ENCODE data around the gene FOXO4.

Gene FOXO4

GRCh38 chrX:71100581-71101505 lies 5.2 kb downstream of the FOXO4 start:
- Histone ChIP-seq H3K4me1 (ENCODE audit: insufficient read depth, low read length) (peaks cover 25% of the 10 kb centered on the region), H3K9me3 (ENCODE audit: insufficient read depth, low read depth, low read length) (no peaks in the 10 kb centered on the region), H3K27me3 (ENCODE audit: insufficient read depth, low read length) (peaks cover 45% of the 10 kb centered on the region), H3K4me3 (ENCODE audit: low read length) (peak overlapping the region; percentile 46), H3K27ac (ENCODE audit: low read depth, low read length) (no peak overlapping the region), H3K9ac (ENCODE audit: low read depth, low read length) (no peak overlapping the region), H3K36me3 (ENCODE audit: insufficient read depth, low read length) (no peaks in the 10 kb centered on the region)
- 55% methylated on average over 31 of the region's 31 CpGs for WGBS

GRCh38 chrX:71102292-71102691 lies 6.6 kb downstream of the FOXO4 start:
- H3K4me3 ChIP-seq (ENCODE audit: low read length), result no peak overlapping the region
- no peak overlapping the region for H3K27ac ChIP-seq (ENCODE audit: low read depth, low read length)
- no peaks in the 10 kb centered on the region for H3K9me3 ChIP-seq (ENCODE audit: insufficient read depth, low read depth, low read length)
- H3K27me3 ChIP-seq (ENCODE audit: insufficient read depth, low read length), result peaks cover 33% of the 10 kb centered on the region
- WGBS, result 71% methylated on average over 1 of the region's 3 CpGs
- H3K36me3 ChIP-seq (ENCODE audit: insufficient read depth, low read length), result no peaks in the 10 kb centered on the region
- H3K4me1 ChIP-seq (ENCODE audit: insufficient read depth, low read length), result peaks cover 25% of the 10 kb centered on the region
- H3K9ac ChIP-seq (ENCODE audit: low read depth, low read length), result no peak overlapping the region

DNA sequence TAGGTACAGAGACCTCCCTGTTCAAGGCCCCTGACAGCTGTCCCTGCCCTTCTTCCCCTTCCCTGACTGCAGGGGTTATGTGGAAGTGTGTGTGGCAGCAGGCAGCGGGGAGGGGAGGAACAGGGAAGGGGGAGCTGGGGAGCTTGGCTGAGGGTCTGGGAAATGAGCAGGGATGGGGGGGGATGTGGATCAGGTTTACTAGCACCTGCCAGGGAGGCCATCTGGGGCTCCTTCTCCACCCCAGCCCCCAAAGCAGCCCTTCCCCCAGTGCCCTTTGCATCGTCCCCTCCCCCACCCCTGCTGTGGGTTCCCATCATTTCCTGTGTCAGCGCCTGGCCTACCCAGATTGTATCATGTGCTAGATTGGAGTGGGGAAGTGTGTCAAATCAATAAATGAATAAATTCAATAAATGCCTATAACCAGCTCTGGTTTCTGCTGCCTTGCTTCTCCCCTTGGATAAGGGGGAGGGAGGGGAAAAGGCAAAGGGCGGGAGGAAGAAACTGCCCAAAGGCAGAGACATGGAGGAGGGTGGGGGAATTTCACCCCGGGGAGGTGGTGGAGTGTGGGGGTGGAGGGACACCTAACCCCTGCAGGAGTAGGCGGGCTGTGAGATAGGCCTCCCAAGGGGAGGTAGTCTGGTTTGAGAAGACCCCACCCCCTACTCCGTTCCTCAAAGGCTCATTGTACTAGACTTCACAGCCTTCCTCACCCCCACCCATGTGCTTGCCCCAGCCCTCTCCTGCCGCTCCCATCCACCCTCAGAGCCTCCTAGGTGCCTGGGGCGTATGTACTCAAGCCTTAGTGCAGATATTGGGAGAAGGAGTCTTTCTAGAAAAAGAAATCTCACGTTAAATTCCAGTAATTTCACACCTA lies 7.7 kb downstream of the FOXO4 start:
- Histone ChIP-seq H3K9ac (ENCODE audit: low read depth, low read length) (peak overlapping the region; percentile 65), H3K9me3 (ENCODE audit: insufficient read depth, low read depth, low read length) (no peaks in the 10 kb centered on the region), H3K4me1 (ENCODE audit: insufficient read depth, low read length) (peaks cover 24% of the 10 kb centered on the region), H3K4me3 (ENCODE audit: low read length) (peak overlapping the region; percentile 46), H3K36me3 (ENCODE audit: insufficient read depth, low read length) (no peaks in the 10 kb centered on the region), H3K27ac (ENCODE audit: low read depth, low read length) (peak overlapping the region; percentile 85), H3K27me3 (ENCODE audit: insufficient read depth, low read length) (peaks cover 23% of the 10 kb centered on the region)
- WGBS, result 3% methylated on average over 4 of the region's 10 CpGs

DNA sequence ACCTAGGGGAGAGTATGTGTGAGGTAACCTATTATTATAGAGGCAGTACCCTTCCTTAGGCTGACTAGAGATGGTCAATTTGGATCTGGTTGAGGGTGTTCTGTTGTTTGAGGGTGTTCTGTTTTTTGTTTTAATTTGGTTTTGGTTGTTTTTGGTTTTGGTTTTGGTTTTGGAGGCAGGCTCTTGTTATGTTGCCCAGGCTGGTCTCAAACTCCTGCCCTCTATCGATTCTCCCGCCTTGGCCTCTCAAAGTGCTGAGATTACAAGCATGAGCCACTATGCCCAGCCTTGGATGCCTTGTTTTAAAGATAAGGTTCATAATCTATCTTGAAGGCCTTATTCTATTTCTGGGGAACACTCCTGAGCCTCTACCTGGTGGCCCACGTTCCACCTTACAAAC lies 10.0 kb downstream of the FOXO4 start:
- H3K4me3 ChIP-seq (ENCODE audit: low read length), result no peak overlapping the region
- H3K4me1 ChIP-seq (ENCODE audit: insufficient read depth, low read length), result peaks cover 19% of the 10 kb centered on the region
- H3K27ac ChIP-seq (ENCODE audit: low read depth, low read length), result no peak overlapping the region
- no peaks in the 10 kb centered on the region for H3K9me3 ChIP-seq (ENCODE audit: insufficient read depth, low read depth, low read length)
- H3K36me3 ChIP-seq (ENCODE audit: insufficient read depth, low read length), result no peaks in the 10 kb centered on the region
- peaks cover 10% of the 10 kb centered on the region for H3K27me3 ChIP-seq (ENCODE audit: insufficient read depth, low read length)
- H3K9ac ChIP-seq (ENCODE audit: low read depth, low read length), result no peak overlapping the region
- 95% methylated on average over 3 of the region's 3 CpGs for WGBS

DNA sequence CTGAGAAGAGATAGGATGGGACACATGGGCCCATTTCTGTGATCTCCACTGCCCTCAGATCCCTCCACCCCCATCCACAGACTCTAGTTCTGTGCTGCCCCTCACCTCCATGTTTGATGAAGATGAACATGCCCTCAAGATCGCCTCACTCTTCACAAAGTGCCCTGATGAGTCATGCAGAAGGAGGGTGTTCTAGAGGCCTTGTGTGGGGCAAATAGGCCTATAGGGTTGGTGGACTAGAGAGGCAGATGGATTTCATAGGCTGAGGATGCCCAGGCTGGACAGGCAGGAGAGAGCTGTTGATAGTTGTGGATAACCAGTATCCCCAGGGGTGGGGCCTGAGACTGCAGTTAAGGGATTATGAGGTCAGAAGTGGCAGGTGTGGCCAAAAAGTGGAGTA lies 10.8 kb downstream of the FOXO4 start, which contains the start of gene CXorf65:
Gene CXorf65 (minus strand): TSS at position 314 of the 400 bp plus-strand sequence. CDS start 184 bp downstream, at position 130.
- Histone ChIP-seq H3K9me3 (ENCODE audit: insufficient read depth, low read depth, low read length) (no peaks in the 10 kb centered on the region), H3K4me3 (ENCODE audit: low read length) (no peak within 1 kb of the TSS), H3K4me1 (ENCODE audit: insufficient read depth, low read length) (peaks cover 19% of the 10 kb centered on the region), H3K36me3 (ENCODE audit: insufficient read depth, low read length) (no peaks in the 10 kb centered on the region), H3K27ac (ENCODE audit: low read depth, low read length) (no peak within 1 kb of the TSS), H3K9ac (ENCODE audit: low read depth, low read length) (no peak within 1 kb of the TSS), H3K27me3 (ENCODE audit: insufficient read depth, low read length) (peaks cover 6% of the 10 kb centered on the region; the same call in 1 of the 2 replicates)
- 100% methylated on average over 1 of the region's 1 CpG for WGBS

DNA sequence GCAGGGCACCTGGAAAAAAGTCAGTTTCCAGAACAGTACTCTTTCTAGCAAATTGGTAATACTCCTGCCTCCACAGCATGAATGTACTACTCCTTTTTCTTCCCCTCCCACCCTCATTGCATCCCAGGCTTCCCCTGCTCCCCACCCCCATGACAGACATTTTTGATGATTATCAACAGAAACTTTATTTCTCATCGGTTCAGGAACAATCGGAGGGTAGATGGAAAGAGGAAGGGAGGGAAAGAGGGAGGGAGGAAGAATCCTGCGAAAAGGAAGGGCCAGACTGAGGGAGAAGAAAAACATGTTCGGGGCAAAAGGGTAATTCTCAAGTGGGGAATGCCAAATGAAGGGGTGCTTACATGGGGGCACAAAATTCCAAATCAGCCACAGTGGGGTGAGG lies 11.6 kb downstream of the FOXO4 start:
- whole genome bisulfite sequencing, result 93% methylated on average over 4 of the region's 4 CpGs
- Histone ChIP-seq H3K9me3 (ENCODE audit: insufficient read depth, low read depth, low read length) (no peaks in the 10 kb centered on the region), H3K27me3 (ENCODE audit: insufficient read depth, low read length) (peaks cover 11% of the 10 kb centered on the region; the same call in 1 of the 2 replicates), H3K4me3 (ENCODE audit: low read length) (no peak overlapping the region), H3K9ac (ENCODE audit: low read depth, low read length) (no peak overlapping the region), H3K4me1 (ENCODE audit: insufficient read depth, low read length) (peaks cover 17% of the 10 kb centered on the region), H3K27ac (ENCODE audit: low read depth, low read length) (no peak overlapping the region), H3K36me3 (ENCODE audit: insufficient read depth, low read length) (no peaks in the 10 kb centered on the region)

DNA sequence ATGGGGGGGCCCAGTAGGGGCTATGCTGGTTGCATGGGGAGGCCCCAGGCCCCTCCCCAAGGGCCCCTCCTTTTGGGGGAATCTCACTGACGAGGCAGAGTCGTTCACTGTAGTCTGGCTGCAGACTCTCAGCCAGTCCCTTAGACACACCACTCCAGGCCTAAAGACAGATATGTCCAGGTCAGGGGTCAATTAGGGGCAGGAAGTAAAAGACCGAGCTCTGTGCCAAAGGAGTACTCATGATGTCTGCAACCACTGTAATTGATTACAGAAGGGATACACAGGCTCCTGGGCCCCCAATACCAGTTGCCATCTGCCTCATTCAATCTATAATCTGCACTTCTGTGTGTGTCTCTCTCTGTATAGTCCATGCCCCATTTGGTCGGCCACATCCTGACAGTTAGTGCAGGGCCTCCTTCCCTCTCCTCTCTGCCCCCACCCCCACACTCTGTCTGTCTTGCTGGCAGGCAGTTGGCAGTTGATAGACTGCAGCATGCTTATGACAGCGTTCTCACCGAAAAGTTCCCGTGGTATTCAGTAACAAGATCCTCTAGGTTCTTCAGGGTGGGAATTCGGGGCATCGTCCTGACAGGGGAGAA lies 12.2 kb downstream of the FOXO4 start:
- WGBS, result 64% methylated on average over 7 of the region's 9 CpGs
- Histone ChIP-seq H3K4me3 (ENCODE audit: low read length) (no peak overlapping the region), H3K9ac (ENCODE audit: low read depth, low read length) (no peak overlapping the region), H3K36me3 (ENCODE audit: insufficient read depth, low read length) (no peaks in the 10 kb centered on the region), H3K27me3 (ENCODE audit: insufficient read depth, low read length) (peaks cover 17% of the 10 kb centered on the region), H3K27ac (ENCODE audit: low read depth, low read length) (no peak overlapping the region), H3K9me3 (ENCODE audit: insufficient read depth, low read depth, low read length) (no peaks in the 10 kb centered on the region), H3K4me1 (ENCODE audit: insufficient read depth, low read length) (peaks cover 11% of the 10 kb centered on the region)

DNA sequence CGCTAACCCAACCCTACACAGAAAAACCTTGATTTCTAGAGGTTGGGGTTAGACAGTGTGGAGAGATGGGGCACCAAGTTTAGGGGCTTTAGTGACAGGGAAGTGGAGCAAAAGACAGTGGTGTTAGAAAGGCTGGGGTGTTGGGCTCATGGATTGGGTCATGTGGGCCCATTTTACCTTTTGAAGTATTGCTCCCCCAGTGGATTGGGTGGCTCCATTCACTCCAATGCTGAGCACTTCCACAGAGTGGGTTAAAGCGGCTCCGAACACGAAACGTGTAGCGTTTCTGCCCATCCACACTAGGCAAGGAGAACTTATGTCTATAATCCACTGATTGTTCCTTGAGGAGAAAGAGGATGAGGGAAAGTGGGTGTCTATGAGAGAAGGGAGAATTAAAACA lies 13.4 kb downstream of the FOXO4 start:
- no peak overlapping the region for H3K4me3 ChIP-seq (ENCODE audit: low read length)
- no peak overlapping the region for H3K27ac ChIP-seq (ENCODE audit: low read depth, low read length)

DNA sequence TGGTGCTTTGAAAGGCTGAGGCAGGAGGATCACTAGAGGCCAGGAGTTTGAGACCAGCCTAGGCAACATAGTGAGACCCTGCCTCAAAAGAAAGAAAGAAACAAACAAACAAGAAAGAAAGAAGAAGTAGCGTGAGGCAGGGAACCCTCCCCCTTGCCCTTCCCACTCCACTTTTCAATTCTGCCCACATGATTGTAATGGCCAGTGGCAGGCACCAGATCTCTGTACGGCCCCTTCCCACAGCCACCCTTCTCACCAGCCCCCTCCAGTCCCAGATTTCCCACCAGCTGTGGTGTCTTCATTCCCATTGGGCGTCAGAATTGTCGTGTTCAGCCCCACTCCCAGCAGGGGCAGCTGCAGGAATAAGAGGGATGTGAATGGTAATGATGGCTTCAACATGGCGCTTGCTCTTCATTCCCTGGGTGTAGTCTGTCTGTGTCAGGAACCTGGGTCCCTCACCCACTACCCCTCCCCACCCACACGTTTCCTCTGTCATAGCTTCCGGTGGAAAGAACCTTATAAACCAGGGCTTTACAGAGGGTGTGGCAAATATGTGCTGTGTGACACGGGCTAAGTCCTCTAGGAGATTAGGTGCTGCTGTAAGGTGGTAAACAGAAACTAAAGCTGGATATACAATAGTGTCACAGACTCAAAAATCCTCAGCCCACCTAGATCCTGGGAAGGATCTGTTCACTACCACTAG lies 15.6 kb downstream of the FOXO4 start, which contains the start of gene IL2RG:
Gene IL2RG (minus strand): TSS at position 437 of the 703 bp plus-strand sequence. CDS start 38 bp downstream, at position 399.
- peaks cover 31% of the 10 kb centered on the region for H3K27me3 ChIP-seq (ENCODE audit: insufficient read depth, low read length)
- H3K4me1 ChIP-seq (ENCODE audit: insufficient read depth, low read length), result no peaks in the 10 kb centered on the region
- H3K9me3 ChIP-seq (ENCODE audit: insufficient read depth, low read depth, low read length), result no peaks in the 10 kb centered on the region
- H3K4me3 ChIP-seq (ENCODE audit: low read length), result no peak within 1 kb of the TSS
- no peak within 1 kb of the TSS for H3K27ac ChIP-seq (ENCODE audit: low read depth, low read length)
- H3K36me3 ChIP-seq (ENCODE audit: insufficient read depth, low read length), result no peaks in the 10 kb centered on the region
- H3K9ac ChIP-seq (ENCODE audit: low read depth, low read length), result no peak within 1 kb of the TSS
- 81% methylated on average over 3 of the region's 8 CpGs for WGBS

More for the DNA sequence above, 13.4 kb downstream of the FOXO4 start:
- WGBS, result 100% methylated on average over 5 of the region's 6 CpGs
- H3K27me3 ChIP-seq (ENCODE audit: insufficient read depth, low read length), result peaks cover 23% of the 10 kb centered on the region
- H3K4me1 ChIP-seq (ENCODE audit: insufficient read depth, low read length), result peaks cover 6% of the 10 kb centered on the region
- no peaks in the 10 kb centered on the region for H3K9me3 ChIP-seq (ENCODE audit: insufficient read depth, low read depth, low read length)
- no peaks in the 10 kb centered on the region for H3K36me3 ChIP-seq (ENCODE audit: insufficient read depth, low read length)
- H3K9ac ChIP-seq (ENCODE audit: low read depth, low read length), result no peak overlapping the region

- 78% methylated on average over 4 of the region's 5 CpGs for WGBS
- H3K27ac ChIP-seq (ENCODE audit: low read depth, low read length), result no peak overlapping the region
- no peaks in the 10 kb centered on the region for H3K9me3 ChIP-seq (ENCODE audit: insufficient read depth, low read depth, low read length)
- H3K27me3 ChIP-seq (ENCODE audit: insufficient read depth, low read length), result peaks cover 31% of the 10 kb centered on the region
- H3K4me1 ChIP-seq (ENCODE audit: insufficient read depth, low read length), result no peaks in the 10 kb centered on the region
- no peak overlapping the region for H3K4me3 ChIP-seq (ENCODE audit: low read length)
- H3K9ac ChIP-seq (ENCODE audit: low read depth, low read length), result no peak overlapping the region
- no peaks in the 10 kb centered on the region for H3K36me3 ChIP-seq (ENCODE audit: insufficient read depth, low read length)
These were observed 16.3 kb downstream of the FOXO4 start for GRCh38 chrX:71111921-71112431.

All from HUES64 (cell line).